Right ventricle myocardium superior (tissue), 1 donor: ENCODE data around the gene PIAS4. TPM values are rescaled to one million over a fixed set of nuclear protein-coding genes. Genes with fewer than 3 reads are reported as not detected.
"Not testable (repeated sequence)": the region's sequence is repeated elsewhere in the genome, so short reads cannot be mapped to it uniquely, and the experiment has no call there.

Experiments used
- ATAC-seq: fragments of 200-7000 bp; cut with Tn5 transposase; one replicate; pipeline ENCODE4 v1.9.1; 2020; ENCODE audit warnings: mild to moderate bottlenecking; ENCODE audit not compliant: poor library complexity
- DNase-seq: peaks from one replicate; pipeline ENCODE4 v3.0.0-alpha.2; 2020
- intact Hi-C: fragments of 100-400 bp; cut with DNase I; formaldehyde crosslinking; loops from one replicate; pipeline ENCODE4 v1.11.2; 2022
- long read RNA-seq: library from polyadenylated mRNA; unstranded; transcript quantifications from one replicate; pipeline ENCODE4 v2.0.0, GENCODE V29; 2021
- total RNA-seq: library from RNA; stranded (reverse); fragmentation: NEBNext Ultra II Directional; extraction: Animal tissue kit (Norgen Biotek cat#: 25700); gene quantifications from one replicate; pipeline ENCODE4 v1.2.1, GENCODE V29; 2021
- donor health status: DM: no; HTN: yes; CAD: no; lungs with severe emphysema.

The PIAS4 gene, protein sequence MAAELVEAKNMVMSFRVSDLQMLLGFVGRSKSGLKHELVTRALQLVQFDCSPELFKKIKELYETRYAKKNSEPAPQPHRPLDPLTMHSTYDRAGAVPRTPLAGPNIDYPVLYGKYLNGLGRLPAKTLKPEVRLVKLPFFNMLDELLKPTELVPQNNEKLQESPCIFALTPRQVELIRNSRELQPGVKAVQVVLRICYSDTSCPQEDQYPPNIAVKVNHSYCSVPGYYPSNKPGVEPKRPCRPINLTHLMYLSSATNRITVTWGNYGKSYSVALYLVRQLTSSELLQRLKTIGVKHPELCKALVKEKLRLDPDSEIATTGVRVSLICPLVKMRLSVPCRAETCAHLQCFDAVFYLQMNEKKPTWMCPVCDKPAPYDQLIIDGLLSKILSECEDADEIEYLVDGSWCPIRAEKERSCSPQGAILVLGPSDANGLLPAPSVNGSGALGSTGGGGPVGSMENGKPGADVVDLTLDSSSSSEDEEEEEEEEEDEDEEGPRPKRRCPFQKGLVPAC
- total RNA-seq: 16.7 TPM
- long read RNA-seq, transcript PIAS4-201 (11 exons, 3,159 nt): major isoform, 23 of 28 reads
- long read RNA-seq, partial matches to known transcripts: 3 of 28 reads
- long read RNA-seq, other reads (novel, unspliced or antisense): 2 of 28 reads

GRCh38 chr19:4007021-4007835 is at the start of gene PIAS4:
Gene PIAS4 (plus strand): TSS chr19:4007736. CDS start chr19:4007761, 25 bp downstream.
- DNase-seq (peak; percentile 97), ATAC-seq (peak; percentile 94)
- intact Hi-C loops: loop anchor here (10.0 kb wide), 2 partner anchors 118 to 178 kb away; partner anchors contain the start of genes ANKRD24, MAP2K2 and SIRT6

DNA sequence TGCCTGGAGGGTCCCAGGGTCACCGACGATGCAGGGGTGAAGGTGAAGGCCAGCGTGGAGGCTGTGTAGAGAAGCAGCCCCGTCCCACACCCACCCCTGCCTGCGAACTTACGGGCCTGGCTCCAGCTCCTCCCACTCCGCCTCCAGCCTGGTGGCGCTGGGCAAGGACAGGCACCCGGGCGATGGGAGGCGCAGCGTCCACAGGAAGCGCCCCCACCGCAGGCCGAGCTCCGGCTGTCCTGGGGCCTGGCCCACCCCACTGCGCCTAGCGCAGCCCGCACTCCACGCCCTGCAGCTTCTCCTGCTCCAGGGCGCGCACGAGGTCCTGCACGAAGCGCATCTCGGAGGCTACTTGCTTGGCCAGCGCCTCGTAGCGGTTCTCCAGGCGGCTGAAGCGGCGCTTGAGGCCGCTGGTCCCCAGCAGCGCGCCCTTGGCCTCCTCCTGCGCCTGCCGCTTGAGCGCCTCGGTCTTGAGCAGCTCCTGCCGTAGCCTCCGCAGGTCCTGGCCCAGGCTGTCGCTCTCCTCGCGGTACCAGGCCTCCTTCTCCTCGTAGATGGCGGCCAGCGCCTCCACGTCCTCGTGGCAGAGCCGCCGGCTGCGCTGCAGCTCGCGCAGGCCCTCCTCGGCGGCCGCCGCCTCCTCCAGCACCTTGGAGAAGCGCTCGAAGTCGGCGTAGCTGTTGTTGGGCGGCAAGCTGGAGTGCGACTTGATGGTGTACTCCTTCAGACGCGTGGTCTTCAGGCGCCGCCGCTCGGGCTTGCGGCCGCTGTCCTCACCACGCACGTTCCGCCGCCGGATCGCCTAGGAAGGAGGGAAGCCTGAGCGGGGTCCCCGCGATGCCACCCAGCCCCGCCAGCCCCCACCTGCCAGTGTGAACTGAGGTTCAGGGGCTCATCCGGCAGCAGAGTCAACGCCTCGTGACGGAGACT is 48.4 kb upstream of the PIAS4 start:
- DNase-seq (no peak), ATAC-seq (no peak)
- intact Hi-C loops: no loop called here

DNA sequence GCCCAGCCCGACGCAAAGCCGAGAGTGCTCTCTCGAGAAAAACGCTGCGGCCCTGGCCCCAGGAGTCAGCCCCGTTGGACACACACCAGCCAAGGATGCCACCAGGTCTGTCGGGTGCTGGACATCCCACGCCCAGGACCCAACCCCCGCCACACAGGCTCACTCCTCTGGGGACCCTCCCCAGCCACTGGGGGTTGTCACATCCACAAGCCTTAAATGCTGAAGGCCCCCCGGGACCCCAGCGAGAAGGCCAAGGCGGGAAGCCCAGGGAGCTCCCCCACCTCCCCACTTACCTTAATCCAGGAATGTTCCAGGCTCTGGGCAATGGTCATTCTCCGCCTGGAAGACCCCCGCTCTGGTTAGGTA is 47.8 kb upstream of the PIAS4 start:
- DNase-seq: no peak
- intact Hi-C loops: no loop called here

GRCh38 chr19:3961007-3961406 is 46.5 kb upstream of the PIAS4 start:
- ATAC-seq (no peak), DNase-seq (no peak)
- intact Hi-C loops: no loop called here

More for the DNA sequence above, 47.8 kb upstream of the PIAS4 start:
- ATAC-seq: no peak

DNA sequence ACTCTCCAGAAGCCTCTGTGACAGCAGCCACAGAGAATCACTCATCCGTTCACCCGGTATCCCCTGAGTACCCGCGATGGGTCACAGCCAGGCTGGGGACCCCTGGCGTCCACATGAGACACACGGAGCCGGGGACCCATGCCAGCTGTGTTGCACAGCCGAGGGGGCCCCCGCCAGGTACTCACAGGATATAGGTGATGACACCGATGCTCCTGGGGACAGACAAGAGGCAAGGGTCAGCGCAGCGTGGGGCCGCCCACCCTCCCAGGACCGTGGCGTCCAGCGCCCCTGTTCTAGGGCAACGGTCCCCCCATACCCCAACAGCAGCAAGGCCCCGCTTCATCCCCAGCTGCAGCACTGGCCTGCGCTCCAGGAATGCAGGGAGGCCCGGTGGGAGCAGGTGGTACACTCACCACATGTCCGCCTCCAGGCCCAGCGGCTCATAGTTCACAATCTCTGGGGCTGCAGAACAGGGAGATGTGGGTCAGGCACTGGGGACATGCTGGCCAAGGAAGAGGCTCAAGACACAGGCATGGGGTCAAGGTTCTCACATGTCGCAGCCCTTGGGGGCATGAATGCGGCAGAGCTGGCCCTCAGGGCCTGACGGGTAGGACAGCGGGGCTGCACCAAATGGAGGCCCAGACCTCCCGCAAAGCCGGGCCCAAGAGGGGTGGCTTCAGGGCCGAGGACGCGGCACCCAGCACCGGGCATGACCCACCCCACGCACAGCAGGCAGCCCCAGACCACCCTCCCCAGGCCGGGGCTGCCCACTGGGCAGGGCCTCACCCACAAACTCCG is 43.9 kb upstream of the PIAS4 start:
- intact Hi-C loops: no loop called here
- no peak for ATAC-seq
- no peak for DNase-seq

- ATAC-seq: no peak
- intact Hi-C loops: no loop called here
- no peak for DNase-seq
These were observed 43.0 kb upstream of the PIAS4 start for GRCh38 chr19:3964256-3965194.

DNA sequence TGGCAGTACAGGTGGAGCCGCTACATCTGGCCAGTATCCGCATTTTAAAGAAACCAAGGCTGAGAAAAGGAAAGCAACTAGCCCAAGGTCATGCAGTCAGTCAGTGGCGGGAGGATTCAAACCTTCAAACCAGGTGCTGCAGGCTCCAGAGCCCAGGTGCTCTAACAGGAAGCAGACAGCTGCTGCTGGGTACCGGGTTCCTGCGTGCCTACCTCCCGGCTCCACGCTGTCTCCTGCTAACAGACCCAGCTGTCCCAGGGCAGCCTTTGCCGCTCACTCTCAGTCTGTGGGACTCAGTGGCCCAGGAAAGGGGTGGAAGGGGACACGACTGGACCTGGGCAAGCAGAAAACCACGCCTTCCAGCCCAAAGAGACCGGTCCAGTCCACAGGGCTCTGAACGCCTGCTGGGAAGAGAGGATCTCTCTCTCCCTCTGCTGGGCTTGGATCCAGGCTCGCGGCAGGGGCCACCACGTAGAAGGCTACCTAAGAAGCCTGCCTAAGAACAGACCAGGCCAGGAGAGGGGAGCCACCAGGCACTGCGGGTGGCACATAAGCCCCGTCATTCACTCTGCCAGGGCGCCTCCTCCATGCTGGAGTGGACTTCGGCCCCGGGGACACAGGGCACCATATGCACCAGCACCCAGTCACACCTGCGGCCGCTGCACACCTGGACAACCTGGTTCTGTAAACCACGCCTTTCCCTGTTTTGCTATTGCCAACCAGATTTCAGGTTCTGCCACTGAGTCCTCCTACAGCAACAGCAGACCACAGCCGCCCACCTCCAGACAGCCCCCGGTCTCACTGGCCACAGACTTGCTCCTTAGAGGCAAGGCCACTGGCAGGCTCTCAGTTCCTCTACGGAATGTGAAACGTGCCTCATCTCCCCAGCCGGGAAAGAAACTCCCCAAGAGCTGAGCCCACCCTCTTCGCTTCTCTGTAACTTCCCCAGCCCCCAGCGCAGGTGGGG is 41.2 kb upstream of the PIAS4 start:
- DNase-seq: no peak
- intact Hi-C loops: no loop called here
- no peak for ATAC-seq

- DNase-seq, ATAC-seq, intact Hi-C loops: not testable (repeated sequence)
These were observed 39.6 kb upstream of the PIAS4 start for GRCh38 chr19:3967983-3968382.

DNA sequence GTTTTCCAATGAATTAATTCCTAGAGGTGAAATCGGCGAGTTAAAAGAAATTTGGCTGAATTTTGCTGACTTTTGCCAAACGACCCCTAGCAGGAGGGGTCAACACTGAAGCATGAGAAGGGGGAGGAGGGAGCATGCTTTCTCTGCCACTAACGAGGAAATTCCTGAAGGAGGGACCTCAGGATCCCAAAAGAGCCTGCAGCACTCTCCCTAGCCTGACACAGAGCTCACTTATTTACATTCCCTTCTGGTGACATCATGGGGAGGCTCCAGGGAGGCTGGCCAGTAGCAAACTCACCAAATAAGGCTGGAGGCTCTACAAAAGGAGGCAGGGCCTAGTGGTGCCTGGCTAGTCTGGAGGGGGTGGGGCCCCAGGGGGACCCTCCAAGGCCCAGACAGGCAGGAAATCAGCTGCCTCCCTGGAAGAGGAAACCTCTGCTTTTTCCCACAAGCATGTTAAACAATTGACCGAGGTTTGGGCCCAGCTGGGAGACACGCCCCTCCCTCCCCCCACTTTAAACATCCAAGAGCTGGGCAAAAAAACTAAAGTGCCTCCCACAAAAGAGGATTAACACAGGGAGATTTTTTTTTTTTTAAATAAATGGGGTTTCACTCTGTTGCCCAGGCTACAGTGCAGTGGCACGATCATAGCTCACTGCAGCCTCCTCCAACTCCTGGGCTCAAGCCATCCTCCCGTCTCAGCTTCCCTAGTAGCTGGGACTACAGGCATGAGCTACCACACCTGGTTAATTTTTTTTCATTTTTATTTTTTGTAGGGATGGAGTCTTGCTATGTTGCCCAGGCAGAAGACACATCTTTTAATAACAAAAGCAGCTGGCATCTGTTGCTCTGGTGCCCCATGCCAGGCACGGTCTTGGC is 38.7 kb upstream of the PIAS4 start:
- ATAC-seq (peak; percentile 78), DNase-seq (peak; percentile 91)
- intact Hi-C loops: no loop called here

DNA sequence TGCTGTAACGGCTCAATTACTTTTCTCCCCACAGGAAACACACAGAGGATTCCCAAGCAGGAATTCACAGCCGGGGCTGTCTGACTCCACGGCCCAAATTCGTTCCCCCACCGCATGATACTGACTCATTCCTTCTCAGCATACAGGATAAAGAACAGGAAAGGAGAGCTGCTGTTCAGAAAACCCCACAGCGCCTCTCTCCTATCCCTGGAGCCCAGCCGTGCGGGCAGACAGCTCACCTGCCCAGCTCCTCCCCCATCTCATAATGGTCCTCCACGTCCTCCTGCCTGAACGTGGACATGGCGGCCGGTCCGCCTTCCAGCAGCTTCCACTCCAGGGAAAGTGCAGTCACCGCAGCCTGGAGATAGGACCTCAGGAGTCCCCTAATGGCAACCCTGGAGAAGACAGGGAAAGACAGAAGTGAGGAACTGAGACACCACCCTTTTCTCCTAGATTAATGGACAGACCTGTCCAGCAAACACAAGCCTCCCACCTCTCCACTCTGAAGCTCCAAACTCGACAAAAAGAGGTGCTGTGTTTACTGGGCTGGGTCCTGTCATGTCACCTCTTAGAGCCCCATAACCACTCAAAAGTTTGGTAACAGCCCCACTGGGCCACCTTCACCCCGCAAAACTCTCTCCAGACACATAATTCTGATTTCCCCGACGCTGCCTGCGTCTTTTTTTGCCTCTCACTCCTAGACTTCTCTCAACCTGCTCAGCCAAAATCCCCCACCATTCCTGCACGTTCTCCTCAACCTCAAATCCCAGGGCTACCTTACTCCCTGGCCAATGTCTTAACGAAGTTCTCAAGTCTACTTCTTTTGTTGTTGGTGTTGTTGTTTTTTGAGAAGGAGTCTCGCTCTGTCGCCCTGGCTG is 37.9 kb upstream of the PIAS4 start:
- peak; percentile 4 for ATAC-seq
- intact Hi-C loops: no loop called here
- no peak for DNase-seq

GRCh38 chr19:3970313-3970807 is 37.2 kb upstream of the PIAS4 start:
- intact Hi-C loops: no loop called here
- DNase-seq (no peak), ATAC-seq (no peak)

DNA sequence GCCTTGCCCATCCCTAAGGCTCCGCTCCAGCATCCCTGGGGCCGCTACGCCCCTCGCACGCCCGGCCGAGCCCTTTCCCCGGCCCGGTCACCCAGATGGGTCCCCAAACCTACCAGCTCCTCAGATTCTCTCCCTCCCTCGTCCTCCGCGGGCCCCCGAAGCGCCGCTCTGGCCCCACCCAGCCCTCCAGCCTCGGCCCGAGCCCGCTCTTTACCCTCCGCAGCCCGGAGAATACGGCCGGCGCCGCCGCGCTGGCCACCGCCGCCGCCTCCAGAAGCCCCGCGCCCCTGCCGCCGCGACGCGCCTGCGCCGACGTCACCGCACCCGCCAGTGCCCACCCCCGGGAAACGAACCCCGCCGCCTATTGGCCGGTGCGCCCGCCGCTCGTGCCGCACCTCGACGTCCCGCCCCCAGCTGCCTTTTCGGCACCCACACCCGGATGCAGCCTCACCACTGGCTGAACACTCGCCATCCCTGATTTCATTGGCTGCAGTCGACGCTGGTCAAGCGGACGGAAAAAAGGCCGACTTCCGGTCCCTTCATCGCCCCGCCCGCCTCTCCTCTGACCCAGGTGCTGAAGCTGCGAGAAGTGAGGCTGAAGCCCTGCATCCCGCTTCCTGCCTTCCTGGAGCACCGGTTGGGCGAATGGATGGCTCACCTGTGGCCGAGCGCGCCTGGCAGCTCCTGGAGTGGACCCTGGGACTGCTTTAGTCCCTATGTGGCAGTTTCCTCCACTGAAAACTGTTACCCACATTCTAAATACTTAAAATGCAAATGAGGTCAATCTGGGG is 36.5 kb upstream of the PIAS4 start, which contains the start of gene DAPK3:
Gene DAPK3, minus strand, starts transcription at position 292 of the 791 bp plus-strand sequence. CDS start 1,364 bp downstream, outside the sequence.
- intact Hi-C loops: no loop called here
- DNase-seq: peak; percentile 98
- peak; percentile 89 for ATAC-seq

GRCh38 chr19:3975144-3975543 is 32.4 kb upstream of the PIAS4 start:
- DNase-seq: no peak
- ATAC-seq: no peak
- intact Hi-C loops: no loop called here
